ENCODE results near the gene ZKSCAN3. TPM values are rescaled to one million over a fixed set of nuclear protein-coding genes. Genes with fewer than 3 reads are reported as not detected.
"Not testable (repeated sequence)": the region's sequence is repeated elsewhere in the genome, so short reads cannot be mapped to it uniquely, and the experiment has no call there.

Gene ZKSCAN3
- 6.3 TPM for total RNA-seq

DNA sequence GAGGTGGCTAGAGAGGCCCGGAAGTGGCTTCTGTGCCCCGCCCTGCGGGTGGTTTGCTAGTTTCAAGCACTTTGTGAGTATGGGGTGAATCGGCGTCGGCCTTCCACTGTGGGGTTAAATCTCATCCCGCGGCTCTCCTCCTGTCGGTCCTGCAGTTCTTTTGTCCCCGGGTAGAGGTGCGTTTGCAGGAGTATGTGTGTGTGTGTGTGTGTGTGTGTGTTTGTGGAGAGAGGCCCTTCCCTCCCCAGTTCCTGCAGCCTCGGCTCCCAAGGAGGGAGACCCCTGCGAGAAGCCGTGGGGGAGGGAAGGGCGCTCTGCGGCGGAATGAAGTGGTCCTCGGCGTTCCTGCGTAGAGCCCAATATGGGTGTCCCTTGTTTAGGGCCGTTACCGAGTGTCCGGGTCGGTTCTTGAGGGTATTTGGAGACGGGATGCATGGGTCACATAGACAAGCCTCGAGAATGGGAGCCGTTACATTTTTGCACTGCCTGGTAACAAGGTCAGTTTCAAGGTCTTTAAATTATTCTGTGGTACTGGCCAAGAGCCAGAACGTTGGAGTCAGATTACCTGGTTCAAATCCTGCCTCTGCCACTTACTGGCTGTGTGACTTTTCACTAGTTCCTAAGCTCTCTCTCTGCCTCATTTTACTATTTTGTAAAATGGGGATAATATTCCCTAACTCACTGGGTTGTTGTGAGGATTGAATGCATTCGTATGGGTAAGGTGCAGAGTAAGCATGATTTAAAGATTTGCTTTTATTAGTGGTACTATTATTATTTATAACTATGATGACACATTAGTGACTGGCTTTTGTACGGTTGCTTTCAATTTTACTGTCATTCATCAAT, at the start of gene ZKSCAN3:
TSS of gene ZKSCAN3 (plus strand) at position 56 of the 846 bp plus-strand sequence. CDS start 9,640 bp downstream, outside the sequence.
- Histone ChIP-seq H3K4me3 (ENCODE audit: low read length in 3 of 3) (peak within 1 kb of the TSS; percentile 93 to 95 (median 94)), H3K36me3 (ENCODE audit: control insufficient read depth in 3 of 3, insufficient read depth in 3 of 3, low read length in 3 of 3) (no peaks in the 10 kb centered on the region), H3K27ac (ENCODE audit: low read depth, low read length) (peak within 1 kb of the TSS; percentile 61), H3K9ac (ENCODE audit: low read depth in 1 of 3, low read length in 3 of 3) (peak within 1 kb of the TSS; percentile 84 to 92 (median 89)), H3K27me3 (ENCODE audit: control insufficient read depth in 3 of 3, insufficient read depth in 3 of 3, low read length in 3 of 3) (no peaks in the 10 kb centered on the region), H3K4me1 (ENCODE audit: control insufficient read depth in 3 of 3, insufficient read depth in 3 of 3, low read length in 3 of 3) (peaks cover 18 to 31% (median 20%) of the 10 kb centered on the region in 3 donors), H3K9me3 (ENCODE audit: control insufficient read depth in 3 of 3, low read length in 3 of 3) (no peaks in the 10 kb centered on the region)

DNA sequence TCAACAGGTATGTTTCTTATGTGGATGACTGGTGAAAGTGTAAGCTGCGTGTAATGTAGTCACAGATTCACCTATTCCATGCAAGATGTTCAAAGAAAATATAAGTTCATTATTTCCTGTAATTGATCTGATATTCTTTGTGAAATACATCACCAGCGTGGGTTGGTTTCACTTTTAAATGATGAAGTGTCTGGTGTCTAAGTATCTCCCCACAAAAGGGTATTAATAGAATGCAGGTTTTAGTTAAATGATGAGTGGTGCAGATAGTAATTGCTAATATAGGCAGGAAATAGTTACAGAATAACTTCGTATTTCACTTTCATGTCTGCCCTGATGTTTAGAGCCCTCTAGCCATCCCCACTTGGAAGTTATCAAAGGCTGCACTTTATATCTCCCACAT, 46.2 kb upstream of the ZKSCAN3 start:
- Histone ChIP-seq H3K36me3 (ENCODE audit: control insufficient read depth in 3 of 3, insufficient read depth in 3 of 3, low read length in 3 of 3) (peaks cover 0 to 15% (median 6%) of the 10 kb centered on the region in 3 donors), H3K27me3 (ENCODE audit: control insufficient read depth in 3 of 3, insufficient read depth in 3 of 3, low read length in 3 of 3) (no peaks in the 10 kb centered on the region), H3K27ac (ENCODE audit: low read depth, low read length) (no peak overlapping the region), H3K4me1 (ENCODE audit: control insufficient read depth in 3 of 3, insufficient read depth in 3 of 3, low read length in 3 of 3) (no peaks in the 10 kb centered on the region), H3K4me3 (ENCODE audit: low read length in 3 of 3) (no peak overlapping the region), H3K9ac (ENCODE audit: low read depth in 1 of 3, low read length in 3 of 3) (no peak overlapping the region), H3K9me3 (ENCODE audit: control insufficient read depth in 3 of 3, low read length in 3 of 3) (no peaks in the 10 kb centered on the region)

DNA sequence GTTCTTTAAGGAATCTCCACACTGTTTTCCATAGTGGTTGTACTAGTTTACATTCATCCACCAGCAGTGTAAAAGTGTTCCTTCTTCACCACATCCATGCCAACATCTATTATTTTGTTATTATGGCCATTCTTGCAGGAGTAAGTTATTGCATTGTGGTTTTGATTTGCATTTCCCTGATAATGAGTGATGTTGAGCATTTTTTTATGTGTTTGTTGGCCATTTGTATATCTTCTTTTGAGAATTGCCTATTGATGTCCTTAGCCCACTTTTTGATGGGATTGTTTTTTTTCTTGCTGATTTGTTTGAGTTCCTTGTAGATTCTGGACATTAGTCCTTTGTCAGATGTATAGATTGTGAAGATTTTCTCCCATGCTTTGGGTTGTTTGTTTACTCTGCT, 43.4 kb upstream of the ZKSCAN3 start:
- not testable (repeated sequence) for H3K27ac ChIP-seq (ENCODE audit: low read depth, low read length); H3K27me3 ChIP-seq (ENCODE audit: control insufficient read depth in 3 of 3, insufficient read depth in 3 of 3, low read length in 3 of 3); H3K9me3 ChIP-seq (ENCODE audit: control insufficient read depth in 3 of 3, low read length in 3 of 3); H3K4me1 ChIP-seq (ENCODE audit: control insufficient read depth in 3 of 3, insufficient read depth in 3 of 3, low read length in 3 of 3); H3K4me3 ChIP-seq (ENCODE audit: low read length in 3 of 3); H3K36me3 ChIP-seq (ENCODE audit: control insufficient read depth in 3 of 3, insufficient read depth in 3 of 3, low read length in 3 of 3); H3K9ac ChIP-seq (ENCODE audit: low read depth in 1 of 3, low read length in 3 of 3)

DNA sequence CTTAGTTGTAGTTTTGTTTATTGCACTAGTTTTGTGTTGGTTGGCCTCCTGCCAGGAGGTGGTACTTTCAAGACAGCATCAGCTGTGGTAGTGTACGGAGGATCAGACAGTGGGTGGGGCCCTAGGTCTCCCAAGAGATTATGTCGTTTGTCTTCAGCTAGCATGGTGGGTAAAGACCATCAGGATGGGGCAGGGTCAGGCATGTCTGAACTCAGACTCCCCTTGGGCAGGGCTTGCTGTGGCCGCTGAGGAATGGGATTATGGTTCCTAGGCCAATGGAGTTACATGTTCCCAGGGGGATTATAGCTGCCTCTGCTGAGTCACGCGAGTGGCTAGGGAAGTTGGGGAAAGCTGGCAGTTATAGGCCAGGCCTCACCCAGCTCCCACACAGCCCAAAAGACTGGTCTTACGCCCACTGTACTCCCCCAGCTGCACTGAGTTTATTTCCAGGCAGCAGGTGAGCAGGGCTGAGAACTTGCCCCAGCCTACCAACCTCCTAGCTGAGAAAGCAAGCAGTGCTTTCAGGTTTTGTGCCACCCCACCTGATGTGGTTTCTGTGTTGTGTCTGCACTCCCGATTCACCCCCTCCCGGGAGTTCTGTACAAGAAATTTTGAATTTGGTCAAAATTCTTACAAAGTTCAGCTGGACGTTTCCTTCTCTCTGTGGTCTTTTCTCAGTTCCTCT, 38.5 kb upstream of the ZKSCAN3 start:
- Histone ChIP-seq H3K4me3 (ENCODE audit: low read length in 3 of 3) (no peak overlapping the region), H3K9ac (ENCODE audit: low read depth in 1 of 3, low read length in 3 of 3) (no peak overlapping the region), H3K9me3 (ENCODE audit: control insufficient read depth in 3 of 3, low read length in 3 of 3) (no peaks in the 10 kb centered on the region), H3K4me1 (ENCODE audit: control insufficient read depth in 3 of 3, insufficient read depth in 3 of 3, low read length in 3 of 3) (no peaks in the 10 kb centered on the region), H3K27me3 (ENCODE audit: control insufficient read depth in 3 of 3, insufficient read depth in 3 of 3, low read length in 3 of 3) (no peaks in the 10 kb centered on the region), H3K36me3 (ENCODE audit: control insufficient read depth in 3 of 3, insufficient read depth in 3 of 3, low read length in 3 of 3) (peaks cover 0 to 5% (median 4%) of the 10 kb centered on the region in 3 donors), H3K27ac (ENCODE audit: low read depth, low read length) (no peak overlapping the region)

DNA sequence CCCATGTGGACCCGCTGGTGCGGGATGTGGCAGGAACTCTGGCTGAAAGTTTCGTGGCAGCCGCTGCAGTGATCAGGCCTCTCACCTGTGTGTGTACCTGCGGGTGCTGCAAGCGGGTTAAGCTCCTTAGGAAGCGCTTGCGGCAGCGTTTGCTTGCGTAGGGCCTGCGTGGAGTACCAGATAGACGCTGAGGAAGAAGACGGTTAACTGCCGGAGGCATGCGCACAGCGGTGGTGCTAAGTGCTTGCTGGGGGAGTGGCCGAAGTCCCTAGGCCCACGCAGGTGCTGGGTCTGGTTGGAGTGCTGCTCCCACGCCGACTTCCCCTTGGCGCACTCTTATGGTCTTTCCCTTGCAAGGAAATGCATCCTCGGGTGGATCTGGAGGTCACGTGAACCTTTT, 36.8 kb upstream of the ZKSCAN3 start:
- H3K27ac ChIP-seq (ENCODE audit: low read depth, low read length): no peak overlapping the region
- H3K27me3 ChIP-seq (ENCODE audit: control insufficient read depth in 3 of 3, insufficient read depth in 3 of 3, low read length in 3 of 3): no peaks in the 10 kb centered on the region
- H3K9ac ChIP-seq (ENCODE audit: low read depth in 1 of 3, low read length in 3 of 3): no peak overlapping the region
- peaks cover 0 to 5% (median 4%) of the 10 kb centered on the region in 3 donors for H3K36me3 ChIP-seq (ENCODE audit: control insufficient read depth in 3 of 3, insufficient read depth in 3 of 3, low read length in 3 of 3)
- no peaks in the 10 kb centered on the region for H3K9me3 ChIP-seq (ENCODE audit: control insufficient read depth in 3 of 3, low read length in 3 of 3)
- H3K4me3 ChIP-seq (ENCODE audit: low read length in 3 of 3): no peak overlapping the region
- H3K4me1 ChIP-seq (ENCODE audit: control insufficient read depth in 3 of 3, insufficient read depth in 3 of 3, low read length in 3 of 3): no peaks in the 10 kb centered on the region

DNA sequence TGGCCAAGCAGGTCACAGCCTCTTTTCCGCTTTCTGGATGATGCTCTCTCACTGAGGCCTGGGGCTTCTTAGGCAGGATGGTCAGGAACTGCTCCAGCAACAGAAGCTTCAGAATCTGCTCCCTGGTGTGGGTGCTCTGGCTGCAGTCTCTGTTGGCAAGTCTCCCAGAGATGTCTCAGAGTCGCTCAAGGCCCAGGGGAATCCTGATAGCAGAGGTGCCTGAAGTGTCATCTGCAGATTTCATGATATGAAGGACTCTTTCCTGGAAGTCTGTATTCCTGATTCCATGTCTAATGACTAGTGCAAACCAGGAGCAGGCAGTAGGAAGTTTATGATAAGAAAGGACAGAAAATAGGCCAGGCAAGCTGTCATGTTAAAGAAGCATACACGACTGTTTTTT, 34.1 kb upstream of the ZKSCAN3 start:
- Histone ChIP-seq H3K9ac (ENCODE audit: low read depth in 1 of 3, low read length in 3 of 3) (no peak overlapping the region), H3K4me1 (ENCODE audit: control insufficient read depth in 3 of 3, insufficient read depth in 3 of 3, low read length in 3 of 3) (no peaks in the 10 kb centered on the region), H3K4me3 (ENCODE audit: low read length in 3 of 3) (no peak overlapping the region), H3K27me3 (ENCODE audit: control insufficient read depth in 3 of 3, insufficient read depth in 3 of 3, low read length in 3 of 3) (no peaks in the 10 kb centered on the region), H3K9me3 (ENCODE audit: control insufficient read depth in 3 of 3, low read length in 3 of 3) (no peaks in the 10 kb centered on the region), H3K27ac (ENCODE audit: low read depth, low read length) (no peak overlapping the region), H3K36me3 (ENCODE audit: control insufficient read depth in 3 of 3, insufficient read depth in 3 of 3, low read length in 3 of 3) (peaks cover 0 to 5% (median 4%) of the 10 kb centered on the region in 3 donors)

DNA sequence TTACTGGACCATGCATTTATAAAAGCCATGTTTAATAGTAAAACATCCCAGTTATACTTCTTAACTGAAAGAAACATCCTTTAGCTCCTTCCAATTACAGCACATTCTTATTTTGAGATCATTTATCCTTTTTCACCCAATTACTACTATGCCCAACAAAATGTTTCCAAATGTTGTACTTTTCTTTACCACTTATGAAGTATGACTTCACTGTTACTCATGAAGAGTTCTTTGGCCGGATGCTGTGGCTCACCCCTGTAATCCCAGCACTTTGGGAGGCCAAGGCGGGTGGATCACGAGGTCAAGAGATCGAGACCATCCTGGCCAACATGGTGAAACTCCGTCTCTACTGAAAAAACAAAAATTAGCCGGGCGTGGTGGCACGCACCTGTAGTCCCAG, 31.9 kb upstream of the ZKSCAN3 start:
- H3K27me3 ChIP-seq (ENCODE audit: control insufficient read depth in 3 of 3, insufficient read depth in 3 of 3, low read length in 3 of 3); H3K9me3 ChIP-seq (ENCODE audit: control insufficient read depth in 3 of 3, low read length in 3 of 3); H3K27ac ChIP-seq (ENCODE audit: low read depth, low read length); H3K4me3 ChIP-seq (ENCODE audit: low read length in 3 of 3); H3K9ac ChIP-seq (ENCODE audit: low read depth in 1 of 3, low read length in 3 of 3); H3K36me3 ChIP-seq (ENCODE audit: control insufficient read depth in 3 of 3, insufficient read depth in 3 of 3, low read length in 3 of 3); H3K4me1 ChIP-seq (ENCODE audit: control insufficient read depth in 3 of 3, insufficient read depth in 3 of 3, low read length in 3 of 3): not testable (repeated sequence)

DNA sequence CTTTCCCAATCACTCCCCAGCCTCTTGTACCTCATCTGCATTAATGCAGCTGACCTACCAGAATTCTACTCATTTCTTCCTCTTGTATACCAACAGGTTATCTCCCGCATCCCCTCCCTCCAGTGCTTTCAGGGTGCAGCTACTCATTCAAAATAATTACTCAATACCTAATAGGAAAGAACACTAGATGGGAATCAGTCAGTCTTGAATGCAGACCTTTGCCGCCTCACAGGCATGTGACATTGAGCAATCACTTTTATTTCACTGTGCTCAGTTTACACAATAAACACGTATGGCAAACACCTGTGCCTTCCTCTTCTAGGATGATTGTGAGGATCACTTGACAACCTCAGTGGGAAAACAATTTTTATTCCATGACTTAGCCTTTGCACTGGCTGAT, 27.1 kb upstream of the ZKSCAN3 start:
- Histone ChIP-seq H3K4me3 (ENCODE audit: low read length in 3 of 3) (no peak overlapping the region), H3K36me3 (ENCODE audit: control insufficient read depth in 3 of 3, insufficient read depth in 3 of 3, low read length in 3 of 3) (peaks cover 32 to 40% (median 37%) of the 10 kb centered on the region in 3 donors), H3K9me3 (ENCODE audit: control insufficient read depth in 3 of 3, low read length in 3 of 3) (peaks cover 17 to 38% (median 21%) of the 10 kb centered on the region in 3 donors), H3K27me3 (ENCODE audit: control insufficient read depth in 3 of 3, insufficient read depth in 3 of 3, low read length in 3 of 3) (no peaks in the 10 kb centered on the region), H3K9ac (ENCODE audit: low read depth in 1 of 3, low read length in 3 of 3) (no peak overlapping the region), H3K27ac (ENCODE audit: low read depth, low read length) (no peak overlapping the region), H3K4me1 (ENCODE audit: control insufficient read depth in 3 of 3, insufficient read depth in 3 of 3, low read length in 3 of 3) (no peaks in the 10 kb centered on the region)

DNA sequence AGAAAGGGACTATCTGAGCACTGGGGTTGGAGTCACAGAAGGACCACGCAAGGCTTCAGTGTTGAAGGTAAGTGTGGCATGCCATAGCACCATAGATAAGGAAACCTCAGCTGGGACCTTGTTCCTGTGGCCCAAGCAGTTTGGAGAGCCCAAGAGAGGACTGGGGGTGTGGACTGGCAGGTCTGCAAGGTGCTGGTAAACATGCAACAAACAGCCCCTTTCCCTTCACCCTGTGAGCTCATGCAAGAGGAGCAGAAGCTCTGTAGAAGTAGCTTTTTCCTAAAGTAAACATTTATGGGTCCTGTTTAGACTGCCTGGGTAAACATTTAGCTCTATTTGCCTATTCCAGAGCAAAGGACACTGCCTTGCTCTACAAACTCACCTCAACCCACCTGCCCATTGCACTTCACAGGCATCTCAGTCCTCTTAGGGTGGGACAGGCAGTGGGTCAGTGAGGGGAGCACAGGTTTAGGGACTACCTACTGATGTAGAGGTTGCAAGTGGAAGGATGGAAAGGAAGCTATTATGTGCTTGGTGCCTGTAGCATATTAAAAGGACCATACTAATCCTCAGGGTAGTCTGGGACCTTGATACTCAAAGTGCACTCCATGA, 25.8 kb upstream of the ZKSCAN3 start:
- Histone ChIP-seq H3K27ac (ENCODE audit: low read depth, low read length) (no peak overlapping the region), H3K36me3 (ENCODE audit: control insufficient read depth in 3 of 3, insufficient read depth in 3 of 3, low read length in 3 of 3) (peaks cover 33 to 42% (median 38%) of the 10 kb centered on the region in 3 donors), H3K9me3 (ENCODE audit: control insufficient read depth in 3 of 3, low read length in 3 of 3) (peaks cover 17 to 40% (median 21%) of the 10 kb centered on the region in 3 donors), H3K9ac (ENCODE audit: low read depth in 1 of 3, low read length in 3 of 3) (no peak overlapping the region), H3K4me1 (ENCODE audit: control insufficient read depth in 3 of 3, insufficient read depth in 3 of 3, low read length in 3 of 3) (no peaks in the 10 kb centered on the region), H3K27me3 (ENCODE audit: control insufficient read depth in 3 of 3, insufficient read depth in 3 of 3, low read length in 3 of 3) (no peaks in the 10 kb centered on the region), H3K4me3 (ENCODE audit: low read length in 3 of 3) (peak overlapping the region in 1 of 3 donors; percentile 35)
